GM19452 (cell line): ENCODE data around the gene MAD1L1.
A peak's percentile ranks its signal among the peaks of the same experiment; 100 is the strongest.
"Not testable (repeated sequence)": the region's sequence is repeated elsewhere in the genome, so short reads cannot be mapped to it uniquely, and the experiment has no call there.

Experiments used
- ATAC-seq: cut with Tn5 transposase; IDR thresholded peaks from one replicate; pipeline ENCODE4 v1.9.1; 2021; ENCODE audit not compliant: unreplicated experiment

MAD1L1 gene

GRCh38 chr7:2180081-2180480 is 52.7 kb downstream of the MAD1L1 start:
- no peak for ATAC-seq

- ATAC-seq, result no peak
These were observed 57.2 kb downstream of the MAD1L1 start for GRCh38 chr7:2175514-2175913.

GRCh38 chr7:2175091-2175490 is 57.7 kb downstream of the MAD1L1 start:
- no peak for ATAC-seq

GRCh38 chr7:2173189-2173827 is 59.4 kb downstream of the MAD1L1 start:
- ATAC-seq, result no peak

- no peak for ATAC-seq
These were observed 60.2 kb downstream of the MAD1L1 start for GRCh38 chr7:2172311-2173188.

- ATAC-seq, result no peak
These were observed 60.9 kb downstream of the MAD1L1 start for GRCh38 chr7:2171855-2172254.

GRCh38 chr7:2170576-2171521 is 61.9 kb downstream of the MAD1L1 start:
- no peak for ATAC-seq

GRCh38 chr7:2169923-2170575 is 62.7 kb downstream of the MAD1L1 start:
- no peak for ATAC-seq

GRCh38 chr7:2168615-2169311 is 64.0 kb downstream of the MAD1L1 start:
- ATAC-seq, result no peak

- ATAC-seq, result no peak
These were observed 66.0 kb downstream of the MAD1L1 start for GRCh38 chr7:2166625-2167280.

GRCh38 chr7:2165610-2166594 is 66.8 kb downstream of the MAD1L1 start:
- peak; percentile 95 for ATAC-seq

GRCh38 chr7:2165239-2165609 is 67.5 kb downstream of the MAD1L1 start:
- no peak for ATAC-seq

- no peak for ATAC-seq
These were observed 68.1 kb downstream of the MAD1L1 start for GRCh38 chr7:2164646-2165045.

GRCh38 chr7:2163600-2164555 is 68.9 kb downstream of the MAD1L1 start:
- ATAC-seq, result no peak

- ATAC-seq, result no peak
These were observed 69.8 kb downstream of the MAD1L1 start for GRCh38 chr7:2162959-2163358.

GRCh38 chr7:2162004-2162902 is 70.5 kb downstream of the MAD1L1 start:
- not testable (repeated sequence) for ATAC-seq
